Renal cortical epithelial cell (primary cell): ENCODE results near the gene TGFBR3L. TPM values are rescaled to one million over a fixed set of nuclear protein-coding genes. Genes with fewer than 3 reads are reported as not detected.
A peak's percentile ranks its signal among the peaks of the same experiment; 100 is the strongest.

ENCODE experiments used
- DNase-seq: peaks from one replicate; pipeline ENCODE4 v3.0.0-alpha.2; 2011; ENCODE audit warnings: low read depth
- total RNA-seq: library from RNA; depleted of rRNA; stranded (reverse); fragments of >200 nt; gene quantifications from 2 replicates; pipeline ENCODE4 v1.2.3, GENCODE V29; 2014

TGFBR3L gene
- 0.75 and 1.0 TPM in 2 replicates for total RNA-seq

- DNase-seq, result no peak
Observed at GRCh38 chr19:7914598-7915045, at the start of gene TGFBR3L. TSS of gene TGFBR3L (plus strand) at chr19:7914830.

GRCh38 chr19:7865262-7865911 is 49.2 kb upstream of the TGFBR3L start:
- no peak for DNase-seq

- DNase-seq, result no peak
Observed at GRCh38 chr19:7866399-7867091, 48.1 kb upstream of the TGFBR3L start.

GRCh38 chr19:7867092-7867844 is 47.4 kb upstream of the TGFBR3L start:
- DNase-seq, result no peak

- no peak for DNase-seq
Observed at GRCh38 chr19:7868326-7868670, 46.3 kb upstream of the TGFBR3L start.

GRCh38 chr19:7868671-7869452 is 45.8 kb upstream of the TGFBR3L start:
- DNase-seq, result peak; percentile 34

GRCh38 chr19:7869453-7869909 is 45.1 kb upstream of the TGFBR3L start:
- no peak for DNase-seq

- DNase-seq, result no peak
Observed at GRCh38 chr19:7869910-7870511, 44.6 kb upstream of the TGFBR3L start.

- peak; percentile 57 for DNase-seq
Observed at GRCh38 chr19:7870571-7871436, 43.8 kb upstream of the TGFBR3L start.

- DNase-seq, result peak; percentile 74
Observed at GRCh38 chr19:7871437-7872305, 43.0 kb upstream of the TGFBR3L start.

- DNase-seq, result no peak
Observed at GRCh38 chr19:7872306-7873204, 42.1 kb upstream of the TGFBR3L start.

- no peak for DNase-seq
Observed at GRCh38 chr19:7873304-7874075, 41.1 kb upstream of the TGFBR3L start.

GRCh38 chr19:7874076-7874896 is 40.3 kb upstream of the TGFBR3L start, which contains the start of gene PRR36:
TSS of gene PRR36 (minus strand) at chr19:7874390. CDS start at chr19:7873689, 701 bp downstream.
- no peak for DNase-seq

GRCh38 chr19:7874897-7875273 is 39.7 kb upstream of the TGFBR3L start:
- no peak for DNase-seq

- DNase-seq, result no peak
Observed at GRCh38 chr19:7877249-7877836, 37.3 kb upstream of the TGFBR3L start.

- DNase-seq, result no peak
Observed at GRCh38 chr19:7879111-7879807, 35.4 kb upstream of the TGFBR3L start.
